Erythroblast (primary cell): Measurements from ENCODE around the gene SPOCD1.

Source experiments
- GATA1 ChIP-seq: IDR thresholded peaks from 2 replicates; pipeline ENCODE4 v1.6.1; 2011; ENCODE audit warnings: low read depth, mild to moderate bottlenecking, control low read depth, low read length, moderate library complexity
- POLR2A ChIP-seq: IDR thresholded peaks from 2 replicates; pipeline ENCODE4 v1.6.1; 2011; ENCODE audit warnings: mild to moderate bottlenecking, low read length

DNA sequence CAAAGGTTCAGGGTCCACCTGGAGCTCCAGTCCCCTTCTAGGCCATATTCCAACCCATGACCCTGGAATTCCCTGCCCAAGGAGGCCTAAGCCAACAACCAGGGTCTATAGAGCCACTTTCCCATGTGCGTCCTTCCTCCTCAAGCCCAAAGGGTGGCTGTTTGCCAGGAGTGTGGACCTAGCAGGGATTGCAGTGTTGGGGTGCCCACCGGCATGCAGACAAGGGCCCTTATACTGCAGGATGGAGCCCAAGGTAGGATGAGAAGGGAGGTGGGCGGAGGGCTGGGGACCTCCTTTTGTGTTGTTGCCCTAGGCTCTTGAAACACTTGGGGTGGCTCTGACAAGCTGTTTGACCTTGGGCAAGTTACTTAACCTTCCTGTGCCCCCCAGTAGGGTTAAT is 32.0 kb downstream of the SPOCD1 start:
- TF ChIP-seq POLR2A (no peak), GATA1 (no peak)
